ENCODE data around the gene ERCC1. TPM values are rescaled to one million over a fixed set of nuclear protein-coding genes. Genes with fewer than 3 reads are reported as not detected.
"Not testable (repeated sequence)": the region's sequence is repeated elsewhere in the genome, so short reads cannot be mapped to it uniquely, and the experiment has no call there.

ERCC1 gene
- total RNA-seq, 1 donor from 2014 or later = 142 TPM

DNA sequence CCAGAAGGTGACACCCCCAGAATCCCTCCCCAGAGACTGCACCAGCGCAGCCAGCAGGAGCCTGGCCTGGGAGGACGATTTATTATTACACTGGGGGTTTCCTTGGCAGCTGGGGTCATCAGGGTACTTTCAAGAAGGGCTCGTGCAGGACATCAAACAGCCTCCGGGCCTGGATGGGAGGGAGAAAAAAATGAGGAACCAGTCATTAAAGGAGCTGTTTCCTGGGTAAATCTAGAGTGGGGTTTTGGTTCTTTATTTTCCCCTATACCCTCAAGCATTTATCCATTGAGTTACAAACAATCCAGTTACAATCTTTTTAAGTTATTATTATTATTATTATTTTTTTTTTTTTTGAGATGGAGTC is 14.2 kb downstream of the ERCC1 start:
- H3K9me3 ChIP-seq = no peaks in the 10 kb centered on the region
- H3K27me3 ChIP-seq = no peaks in the 10 kb centered on the region
- peaks cover 24 to 33% of the 10 kb centered on the region in 2 donors for H3K36me3 ChIP-seq
- no peak overlapping the region for H3K4me3 ChIP-seq
- DNase-seq (ENCODE audit: low spot score in 2 of 2) = no peak
- TF ChIP-seq, protein P1, sequence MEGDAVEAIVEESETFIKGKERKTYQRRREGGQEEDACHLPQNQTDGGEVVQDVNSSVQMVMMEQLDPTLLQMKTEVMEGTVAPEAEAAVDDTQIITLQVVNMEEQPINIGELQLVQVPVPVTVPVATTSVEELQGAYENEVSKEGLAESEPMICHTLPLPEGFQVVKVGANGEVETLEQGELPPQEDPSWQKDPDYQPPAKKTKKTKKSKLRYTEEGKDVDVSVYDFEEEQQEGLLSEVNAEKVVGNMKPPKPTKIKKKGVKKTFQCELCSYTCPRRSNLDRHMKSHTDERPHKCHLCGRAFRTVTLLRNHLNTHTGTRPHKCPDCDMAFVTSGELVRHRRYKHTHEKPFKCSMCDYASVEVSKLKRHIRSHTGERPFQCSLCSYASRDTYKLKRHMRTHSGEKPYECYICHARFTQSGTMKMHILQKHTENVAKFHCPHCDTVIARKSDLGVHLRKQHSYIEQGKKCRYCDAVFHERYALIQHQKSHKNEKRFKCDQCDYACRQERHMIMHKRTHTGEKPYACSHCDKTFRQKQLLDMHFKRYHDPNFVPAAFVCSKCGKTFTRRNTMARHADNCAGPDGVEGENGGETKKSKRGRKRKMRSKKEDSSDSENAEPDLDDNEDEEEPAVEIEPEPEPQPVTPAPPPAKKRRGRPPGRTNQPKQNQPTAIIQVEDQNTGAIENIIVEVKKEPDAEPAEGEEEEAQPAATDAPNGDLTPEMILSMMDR (IDR thresholded peaks at IDR 0.05) = no peak
- H3K4me1 ChIP-seq = peaks cover 2 to 5% of the 10 kb centered on the region in 2 donors
- intact Hi-C loops (cut with DNase I) = loop anchor here (5.0 kb wide), 1 partner anchor 317 kb away; the partner anchor contains the start of gene PPP1R37
- H3K27ac ChIP-seq = no peak overlapping the region

DNA sequence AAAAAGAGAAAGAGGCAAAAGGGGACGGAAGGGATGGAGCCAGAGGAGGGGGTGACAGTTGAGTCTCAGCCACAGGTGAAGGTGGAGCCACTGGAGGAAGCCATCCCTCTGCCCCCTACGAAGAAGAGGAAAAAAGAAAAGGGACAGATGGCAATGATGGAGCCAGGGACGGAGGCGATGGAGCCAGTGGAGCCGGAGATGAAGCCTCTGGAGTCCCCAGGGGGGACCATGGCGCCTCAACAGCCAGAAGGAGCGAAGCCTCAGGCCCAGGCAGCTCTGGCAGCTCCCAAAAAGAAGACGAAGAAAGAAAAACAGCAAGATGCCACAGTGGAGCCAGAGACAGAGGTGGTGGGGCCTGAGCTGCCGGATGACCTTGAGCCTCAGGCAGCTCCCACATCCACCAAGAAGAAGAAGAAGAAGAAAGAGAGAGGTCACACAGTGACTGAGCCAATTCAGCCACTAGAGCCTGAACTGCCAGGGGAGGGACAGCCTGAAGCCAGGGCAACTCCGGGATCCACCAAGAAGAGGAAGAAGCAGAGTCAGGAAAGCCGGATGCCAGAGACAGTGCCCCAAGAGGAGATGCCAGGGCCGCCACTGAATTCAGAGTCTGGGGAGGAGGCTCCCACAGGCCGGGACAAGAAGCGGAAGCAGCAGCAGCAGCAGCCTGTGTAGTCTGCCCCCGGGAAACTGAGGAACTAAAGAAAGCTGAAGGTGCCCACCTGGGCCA is 14.7 kb downstream of the ERCC1 start:
- intact Hi-C loops (cut with DNase I) = loop anchor here (5.0 kb wide), 1 partner anchor 317 kb away; the partner anchor contains the start of gene PPP1R37
- Histone ChIP-seq H3K27ac (no peak overlapping the region), H3K4me3 (no peak overlapping the region), H3K36me3 (peaks cover 19 to 27% of the 10 kb centered on the region in 2 donors), H3K27me3 (no peaks in the 10 kb centered on the region), H3K9me3 (no peaks in the 10 kb centered on the region), H3K4me1 (peaks cover 3 to 8% of the 10 kb centered on the region in 2 donors)
- TF ChIP-seq, protein P1 (IDR thresholded peaks at IDR 0.05) = no peak
- DNase-seq (ENCODE audit: low spot score in 2 of 2) = no peak

DNA sequence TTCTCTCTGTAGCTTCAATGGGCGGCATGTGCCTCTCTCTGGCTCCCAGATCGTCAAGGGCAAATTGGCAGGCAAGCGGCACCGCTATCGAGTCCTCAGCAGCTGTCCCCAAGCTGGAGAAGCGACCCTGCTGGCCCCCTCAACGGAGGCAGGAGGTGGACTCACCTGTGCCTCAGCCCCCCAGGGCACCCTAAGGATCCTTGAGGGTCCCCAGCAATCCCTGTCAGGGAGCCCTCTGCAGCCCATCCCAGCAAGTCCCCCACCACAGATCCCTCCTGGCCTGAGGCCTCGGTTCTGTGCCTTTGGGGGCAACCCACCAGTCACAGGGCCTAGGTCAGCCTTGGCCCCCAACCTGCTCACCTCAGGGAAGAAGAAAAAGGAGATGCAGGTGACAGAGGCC is 15.6 kb downstream of the ERCC1 start:
- Histone ChIP-seq H3K27me3 (no peaks in the 10 kb centered on the region), H3K4me1 (peaks cover 8 to 17% of the 10 kb centered on the region in 2 donors), H3K36me3 (peaks cover 11 to 19% of the 10 kb centered on the region in 2 donors), H3K4me3 (no peak overlapping the region), H3K9me3 (no peaks in the 10 kb centered on the region), H3K27ac (no peak overlapping the region)
- TF ChIP-seq, protein P1 (IDR thresholded peaks at IDR 0.05) = no peak
- DNase-seq (ENCODE audit: low spot score in 2 of 2) = no peak
- intact Hi-C loops (cut with DNase I) = loop anchor here (5.0 kb wide), 1 partner anchor 316 kb away; the partner anchor contains the start of gene PPP1R37

- H3K27ac ChIP-seq; DNase-seq (ENCODE audit: low spot score in 2 of 2); H3K4me3 ChIP-seq; H3K27me3 ChIP-seq; H3K9me3 ChIP-seq: not testable (repeated sequence)
- Histone ChIP-seq H3K4me1 (peaks cover 8 to 22% of the 10 kb centered on the region in 2 donors), H3K36me3 (peaks cover 7 to 13% of the 10 kb centered on the region in 2 donors)
- intact Hi-C loops (cut with DNase I) = loop anchor here (5.0 kb wide), 1 partner anchor 315 kb away; the partner anchor contains the start of gene PPP1R37
Observed at GRCh38 chr19:45407585-45407984, 16.1 kb downstream of the ERCC1 start.

DNA sequence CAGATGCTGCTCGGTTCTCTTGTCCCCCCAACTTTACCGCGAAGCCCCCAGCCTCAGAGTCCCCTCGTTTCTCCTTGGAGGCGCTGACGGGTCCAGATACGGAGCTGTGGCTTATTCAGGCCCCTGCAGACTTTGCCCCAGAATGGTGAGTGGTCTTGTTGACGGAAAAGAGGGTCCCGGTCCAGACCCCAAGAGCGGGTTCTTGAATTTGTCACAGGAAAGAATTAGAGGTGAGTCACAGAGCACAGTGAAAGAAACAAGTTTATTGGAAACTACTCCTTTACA is 16.7 kb downstream of the ERCC1 start:
- Histone ChIP-seq H3K9me3 (no peaks in the 10 kb centered on the region), H3K4me1 (peaks cover 8 to 28% of the 10 kb centered on the region in 2 donors), H3K36me3 (peaks cover 2 to 8% of the 10 kb centered on the region in 2 donors), H3K27me3 (no peaks in the 10 kb centered on the region), H3K27ac (no peak overlapping the region), H3K4me3 (peak overlapping the region; percentile 68 to 86)
- intact Hi-C loops (cut with DNase I) = loop anchor here (5.0 kb wide), 1 partner anchor 315 kb away; the partner anchor contains the start of gene PPP1R37
- TF ChIP-seq, protein P1 (IDR thresholded peaks at IDR 0.05) = no peak
- no peak for DNase-seq (ENCODE audit: low spot score in 2 of 2)

All from ascending aorta (tissue), 2 donors.